Stimulated activated naive B cell treated with anti-CD40 and anti-IgM and Interleukin-4, amounts not matched to agents 10 μg/mL and 1 μg/mL and 100 μg/mL, for 72 hours (primary cell): Measurements from ENCODE around the gene PRKN.
"Not testable (repeated sequence)": the region's sequence is repeated elsewhere in the genome, so short reads cannot be mapped to it uniquely, and the experiment has no call there.

Experiments
- ATAC-seq, 2 donors: fragments of 150-1000 bp; cut with Tn5 transposase; replicated peaks; 2 replicates each; pipeline ENCODE4 v1.10.0; 2021; ENCODE audit warnings: moderate library complexity in 1 of 2
- DNase-seq: peaks from one replicate; pipeline ENCODE4 v3.0.0; 2021
- H3K27ac Mint-ChIP-seq: one replicate; pipeline ENCODE4 v1.8.0; 2022; ENCODE audit warnings: mild to moderate bottlenecking, mixed read lengths
- H3K27me3 Mint-ChIP-seq, 2 donors: one replicate each; pipeline ENCODE4 v1.8.0; 2022; ENCODE audit warnings: mixed read lengths in 2 of 2
- H3K36me3 Mint-ChIP-seq, 2 donors: one replicate each; pipeline ENCODE4 v1.8.0; 2022; ENCODE audit warnings: mixed read lengths in 2 of 2, mild to moderate bottlenecking in 1 of 2
- H3K4me1 Mint-ChIP-seq, 2 donors: one replicate each; pipeline ENCODE4 v1.8.0; 2022; ENCODE audit warnings: mixed read lengths in 2 of 2, mild to moderate bottlenecking in 1 of 2
- H3K4me3 Mint-ChIP-seq, 2 donors: one replicate each; pipeline ENCODE4 v1.8.0; 2022; ENCODE audit warnings: mild to moderate bottlenecking in 2 of 2, mixed read lengths in 2 of 2, moderate library complexity in 1 of 2
- H3K9me3 Mint-ChIP-seq, 2 donors: one replicate each; pipeline ENCODE4 v1.8.0; 2022; ENCODE audit warnings: mixed read lengths in 2 of 2, mild to moderate bottlenecking in 1 of 2

PRKN gene

GRCh38 chr6:162680367-162680766 is 47.2 kb downstream of the PRKN start:
- no peak overlapping the region for H3K27ac Mint-ChIP-seq
- H3K4me3 Mint-ChIP-seq: no peak overlapping the region
- H3K36me3 Mint-ChIP-seq: peaks cover 0 to 4% of the 10 kb centered on the region in 2 donors
- no peak for ATAC-seq
- H3K9me3 Mint-ChIP-seq: peaks cover 3% of the 10 kb centered on the region in 2 donors
- H3K4me1 Mint-ChIP-seq: no peaks in the 10 kb centered on the region
- H3K27me3 Mint-ChIP-seq: no peaks in the 10 kb centered on the region
- no peak for DNase-seq

GRCh38 chr6:162679681-162680080 is 47.9 kb downstream of the PRKN start:
- Mint-ChIP-seq H3K4me3 (no peak overlapping the region), H3K36me3 (peaks cover 0 to 4% of the 10 kb centered on the region in 2 donors), H3K4me1 (no peaks in the 10 kb centered on the region), H3K27ac (no peak overlapping the region), H3K27me3 (no peaks in the 10 kb centered on the region), H3K9me3 (peaks cover 3 to 5% of the 10 kb centered on the region in 2 donors)
- no peak for ATAC-seq
- DNase-seq: no peak

GRCh38 chr6:162678896-162679295 is 48.7 kb downstream of the PRKN start:
- ATAC-seq, H3K27ac Mint-ChIP-seq, H3K36me3 Mint-ChIP-seq, H3K4me3 Mint-ChIP-seq, H3K27me3 Mint-ChIP-seq, DNase-seq, H3K9me3 Mint-ChIP-seq, H3K4me1 Mint-ChIP-seq: not testable (repeated sequence)

GRCh38 chr6:162675503-162675902 is 52.1 kb downstream of the PRKN start:
- H3K4me3 Mint-ChIP-seq: no peak overlapping the region
- H3K36me3 Mint-ChIP-seq: peaks cover 0 to 2% of the 10 kb centered on the region in 2 donors
- H3K27ac Mint-ChIP-seq: no peak overlapping the region
- no peaks in the 10 kb centered on the region for H3K4me1 Mint-ChIP-seq
- ATAC-seq (no peak), DNase-seq (no peak)
- no peaks in the 10 kb centered on the region for H3K27me3 Mint-ChIP-seq
- H3K9me3 Mint-ChIP-seq: peaks cover 3 to 6% of the 10 kb centered on the region in 2 donors

GRCh38 chr6:162674452-162674851 is 53.1 kb downstream of the PRKN start:
- Mint-ChIP-seq H3K36me3 (peaks cover 0 to 2% of the 10 kb centered on the region in 2 donors), H3K27me3 (no peaks in the 10 kb centered on the region), H3K27ac (no peak overlapping the region), H3K4me1 (no peaks in the 10 kb centered on the region), H3K9me3 (peaks cover 3 to 6% of the 10 kb centered on the region in 2 donors), H3K4me3 (no peak overlapping the region)
- DNase-seq (no peak), ATAC-seq (no peak)

GRCh38 chr6:162671580-162672165 is 55.9 kb downstream of the PRKN start:
- Mint-ChIP-seq H3K27ac (no peak overlapping the region), H3K4me3 (no peak overlapping the region), H3K9me3 (peaks cover 5 to 6% of the 10 kb centered on the region in 2 donors), H3K4me1 (no peaks in the 10 kb centered on the region), H3K27me3 (no peaks in the 10 kb centered on the region), H3K36me3 (peaks cover 2 to 3% of the 10 kb centered on the region in 2 donors)
- DNase-seq (no peak), ATAC-seq (no peak)

GRCh38 chr6:162670345-162670744 is 57.2 kb downstream of the PRKN start:
- DNase-seq: no peak
- Mint-ChIP-seq H3K36me3 (peaks cover 2 to 7% of the 10 kb centered on the region in 2 donors), H3K9me3 (peaks cover 9% of the 10 kb centered on the region in 2 donors), H3K4me1 (no peaks in the 10 kb centered on the region), H3K27me3 (no peaks in the 10 kb centered on the region), H3K4me3 (no peak overlapping the region), H3K27ac (no peak overlapping the region)
- no peak for ATAC-seq

- H3K4me3 Mint-ChIP-seq: no peak overlapping the region
- H3K36me3 Mint-ChIP-seq: peaks cover 2 to 10% of the 10 kb centered on the region in 2 donors
- ATAC-seq (no peak), DNase-seq (no peak)
- no peaks in the 10 kb centered on the region for H3K4me1 Mint-ChIP-seq
- peaks cover 7 to 13% of the 10 kb centered on the region in 2 donors for H3K9me3 Mint-ChIP-seq
- no peak overlapping the region for H3K27ac Mint-ChIP-seq
- H3K27me3 Mint-ChIP-seq: no peaks in the 10 kb centered on the region
Measured at GRCh38 chr6:162666246-162666645, 61.3 kb downstream of the PRKN start.

GRCh38 chr6:162653808-162654207 is 73.8 kb downstream of the PRKN start:
- ATAC-seq (no peak), DNase-seq (no peak)
- peaks cover 5 to 6% of the 10 kb centered on the region in 2 donors for H3K9me3 Mint-ChIP-seq
- H3K36me3 Mint-ChIP-seq: peaks cover 0 to 3% of the 10 kb centered on the region in 2 donors
- no peaks in the 10 kb centered on the region for H3K4me1 Mint-ChIP-seq
- no peaks in the 10 kb centered on the region for H3K27me3 Mint-ChIP-seq
- no peak overlapping the region for H3K27ac Mint-ChIP-seq
- no peak overlapping the region for H3K4me3 Mint-ChIP-seq

- Mint-ChIP-seq H3K4me3 (no peak overlapping the region), H3K27ac (no peak overlapping the region), H3K27me3 (no peaks in the 10 kb centered on the region), H3K4me1 (no peaks in the 10 kb centered on the region), H3K9me3 (peaks cover 1 to 2% of the 10 kb centered on the region in 2 donors), H3K36me3 (peaks cover 0 to under 1% of the 10 kb centered on the region in 2 donors)
- DNase-seq: no peak
- no peak for ATAC-seq
Measured at GRCh38 chr6:162651505-162651904, 76.1 kb downstream of the PRKN start.

- H3K4me3 Mint-ChIP-seq: no peak overlapping the region
Measured at GRCh38 chr6:162649271-162649670, 78.3 kb downstream of the PRKN start.

GRCh38 chr6:162644153-162644552 is 83.4 kb downstream of the PRKN start:
- DNase-seq (no peak), ATAC-seq (no peak)
- Mint-ChIP-seq H3K4me3 (no peak overlapping the region), H3K9me3 (no peaks in the 10 kb centered on the region), H3K27ac (no peak overlapping the region), H3K27me3 (no peaks in the 10 kb centered on the region), H3K36me3 (no peaks in the 10 kb centered on the region), H3K4me1 (no peaks in the 10 kb centered on the region)

More at GRCh38 chr6:162649271-162649670, 78.3 kb downstream of the PRKN start:
- Mint-ChIP-seq H3K27me3 (no peaks in the 10 kb centered on the region), H3K4me1 (no peaks in the 10 kb centered on the region), H3K36me3 (no peaks in the 10 kb centered on the region), H3K9me3 (no peaks in the 10 kb centered on the region), H3K27ac (no peak overlapping the region)
- DNase-seq: no peak
- ATAC-seq: no peak

GRCh38 chr6:162640756-162641155 is 86.8 kb downstream of the PRKN start:
- H3K9me3 Mint-ChIP-seq: no peaks in the 10 kb centered on the region
- ATAC-seq (no peak), DNase-seq (no peak)
- H3K27ac Mint-ChIP-seq: no peak overlapping the region
- H3K4me3 Mint-ChIP-seq: no peak overlapping the region
- H3K36me3 Mint-ChIP-seq: no peaks in the 10 kb centered on the region
- no peaks in the 10 kb centered on the region for H3K4me1 Mint-ChIP-seq
- no peaks in the 10 kb centered on the region for H3K27me3 Mint-ChIP-seq

GRCh38 chr6:162639951-162640350 is 87.6 kb downstream of the PRKN start:
- Mint-ChIP-seq H3K27ac (no peak overlapping the region), H3K36me3 (no peaks in the 10 kb centered on the region), H3K4me3 (no peak overlapping the region), H3K4me1 (no peaks in the 10 kb centered on the region), H3K9me3 (no peaks in the 10 kb centered on the region), H3K27me3 (no peaks in the 10 kb centered on the region)
- no peak for DNase-seq
- no peak for ATAC-seq

- ATAC-seq (no peak), DNase-seq (no peak)
- no peaks in the 10 kb centered on the region for H3K9me3 Mint-ChIP-seq
- H3K36me3 Mint-ChIP-seq: no peaks in the 10 kb centered on the region
- H3K27me3 Mint-ChIP-seq: no peaks in the 10 kb centered on the region
- H3K27ac Mint-ChIP-seq: no peak overlapping the region
- H3K4me1 Mint-ChIP-seq: no peaks in the 10 kb centered on the region
- H3K4me3 Mint-ChIP-seq: no peak overlapping the region
Measured at GRCh38 chr6:162638931-162639574, 88.5 kb downstream of the PRKN start.
